Hepatocyte (in vitro differentiated cells): ENCODE measurements around the gene NUP85.

ENCODE experiments used
- CTCF ChIP-seq: fragments of 200-600 bp; sonication (generic); IDR thresholded peaks from 2 replicates; pipeline ENCODE4 v1.5.1; 2016; ENCODE audit warnings: antibody characterized with exemption, mild to moderate bottlenecking; ENCODE audit not compliant: poor library complexity
- EZH2 ChIP-seq: fragments of 200-600 bp; sonication (generic); IDR thresholded peaks from 2 replicates; pipeline ENCODE4 v1.6.1; 2016; ENCODE audit warnings: antibody characterized with exemption, mild to moderate bottlenecking, borderline replicate concordance

DNA sequence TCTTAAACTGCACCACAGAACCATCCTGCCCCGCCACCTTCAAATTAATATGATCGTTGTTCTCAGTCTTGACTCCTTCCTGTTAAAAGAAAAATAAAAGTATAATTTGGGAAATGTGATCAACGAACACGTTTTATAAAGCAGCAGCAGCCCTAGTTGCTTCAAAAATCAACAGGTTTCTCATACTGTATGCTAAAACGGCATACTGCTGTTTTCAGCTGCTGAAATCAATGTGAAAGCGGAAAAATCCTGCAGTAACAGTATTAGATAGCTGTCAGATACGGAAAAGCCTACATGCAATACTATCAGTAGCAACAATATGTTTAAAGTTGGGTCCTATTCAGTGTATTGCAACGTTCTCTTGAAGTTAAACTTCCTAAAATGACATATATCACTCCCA is 24.4 kb upstream of the NUP85 start:
- no peak for TF ChIP-seq EZH2
- TF ChIP-seq CTCF: no peak
